K562 (cell line): ENCODE results near the gene SPINT2. TPM values are rescaled to one million over a fixed set of nuclear protein-coding genes. Genes with fewer than 3 reads are reported as not detected.

Experiments used
- CBX2 ChIP-seq: fragments of 200-600 bp; sonication (generic); IDR thresholded peaks from one replicate; pipeline ENCODE4 v1.6.1; 2012; ENCODE audit warnings: mild to moderate bottlenecking, low read length, inconsistent platforms; ENCODE audit not compliant: insufficient read depth, poor library complexity, severe bottlenecking
- CBX5 ChIP-seq: IDR thresholded peaks from 2 replicates; pipeline ENCODE4 v1.6.1; 2014; ENCODE audit warnings: low read depth, borderline replicate concordance
- DNMT1 ChIP-seq: fragments of 450-650 bp; IDR thresholded peaks from 2 replicates; pipeline ENCODE4 v1.6.1; 2016; ENCODE audit warnings: antibody characterized with exemption, mild to moderate bottlenecking
- FUS ChIP-seq: fragments of 200-400 bp; formaldehyde crosslinking; optimal IDR thresholded peaks from 2 replicates; pipeline ENCODE3; 2017; ENCODE audit warnings: low read depth, low read length
- JUND ChIP-seq, 2 experiments: IDR thresholded peaks; 2 replicates in 1 of 2; 3 replicates in 1 of 2; pipeline ENCODE4 v1.6.1; 2011; ENCODE audit warnings: borderline replicate concordance in 2 of 2, low read depth in 2 of 2, low read length in 2 of 2, improper control_type of control experiment in 1 of 2, missing biosample characterization in 1 of 2, missing genetic modification characterization in 1 of 2, missing genetic modification reagents in 1 of 2
- MBD1 ChIP-seq: fragments of 250-450 bp; sonication (Bioruptor Pico); IDR thresholded peaks from 2 replicates; pipeline ENCODE4 v1.8.0; 2022; ENCODE audit warnings: inconsistent platforms
- MCM7 ChIP-seq, 2 experiments: fragments of 450-650 bp; IDR thresholded peaks; 2 replicates each; pipeline ENCODE4 v1.6.1; 2016 to 2018
- PBX2 ChIP-seq, 2 experiments: IDR thresholded peaks in 1 of 2; conservative IDR thresholded peaks in 1 of 2; 2 replicates each; pipeline ENCODE4 v1.6.1; 2016; ENCODE audit warnings: low read depth in 2 of 2, mild to moderate bottlenecking in 1 of 2, missing compliant biosample characterization in 1 of 2, missing genetic modification characterization in 1 of 2, moderate library complexity in 1 of 2
- STAT5B ChIP-seq: fragments of 250-450 bp; sonication (Bioruptor Pico); IDR thresholded peaks from 2 replicates; pipeline ENCODE4 v1.8.0; 2021; ENCODE audit warnings: mild to moderate bottlenecking, inconsistent platforms
- STAT6 ChIP-seq: sonication (generic); formaldehyde crosslinking; IDR thresholded peaks from 2 replicates; pipeline ENCODE4 v1.8.1; 2023; ENCODE audit warnings: mild to moderate bottlenecking, missing genetic modification reagents
- TAF9B ChIP-seq: fragments of 450-650 bp; IDR thresholded peaks from 2 replicates; pipeline ENCODE4 v1.6.1; 2018; ENCODE audit warnings: mild to moderate bottlenecking; ENCODE audit not compliant: partially characterized antibody
- TAL1 ChIP-seq: fragments of 450-650 bp; IDR thresholded peaks from 2 replicates; pipeline ENCODE4 v1.6.1; 2016; ENCODE audit warnings: mild to moderate bottlenecking
- U2AF1 ChIP-seq: fragments of 200-400 bp; formaldehyde crosslinking; optimal IDR thresholded peaks from 2 replicates; pipeline ENCODE3; 2017; ENCODE audit warnings: mild to moderate bottlenecking, low read depth, low read length, moderate library complexity
- ZNF24 ChIP-seq: fragments of 450-650 bp; IDR thresholded peaks from 2 replicates; pipeline ENCODE4 v1.6.1; 2016
- ZNF589 ChIP-seq: fragments of 200-800 bp; sonication (Bioruptor generic); IDR thresholded peaks from 2 replicates; pipeline ENCODE4 v1.6.1; 2016; ENCODE audit warnings: low read depth, missing genetic modification characterization, missing compliant biosample characterization
- ZNF655 ChIP-seq: fragments of 250-450 bp; sonication (Bioruptor Pico); IDR thresholded peaks from 2 replicates; pipeline ENCODE4 v1.5.0; 2021
- polyA plus RNA-seq, 8 experiments: library from polyadenylated mRNA; depleted of rRNA in 4 of 8; stranded (reverse) in 5 of 8; unstranded in 3 of 8; fragments of >200 nt; fragmentation: Nextera tagmentation in 2 of 8; fragmentation: Illumina TruSeq in 1 of 8; extraction: Ambion mirVana in 2 of 8; extraction: Trizol in 1 of 8; gene quantifications; 2 replicates each; pipeline versions ENCODE4 v1.2.1 to v1.2.3, GENCODE V29; 2011 to 2014; ENCODE audit warnings: inconsistent platforms in 1 of 8, missing spikeins in 1 of 8
- total RNA-seq, 7 experiments: library from RNA; depleted of rRNA in 6 of 7; stranded (reverse); fragments of >200 nt in 6 of 7; fragmentation: Illumina TruSeq in 2 of 7; extraction: Trizol in 2 of 7; gene quantifications; 2 replicates each; pipeline versions ENCODE4 v1.2.1 to v1.2.3, GENCODE V29; 2011 to 2021; ENCODE audit warnings: low replicate concordance in 1 of 7

Gene SPINT2
- total and polyA plus RNA-seq, 9 of the 15 experiments (the other 6 are each of a cell fraction or from before 2014, with no cell fraction given): 0.65 to 4.5 (median 3.4) TPM

GRCh38 chr19:38270587-38271167, 6.3 kb downstream of the SPINT2 start (continued):
- no peak for TF ChIP-seq STAT6 (CRISPR knock-in tag)
- TF ChIP-seq FUS: no peak
- TF ChIP-seq U2AF1: no peak
- peak; percentile 29 for TF ChIP-seq TAF9B
- TF ChIP-seq MCM7 (IDR thresholded peaks at IDR 0.05): no peak
- TF ChIP-seq ZNF655 (CRISPR knock-in tag): no peak
- TF ChIP-seq TAL1: peak; percentile 73
- TF ChIP-seq PBX2 (CRISPR knock-in tag; IDR thresholded peaks at IDR 0.05; ENCODE audit: low read depth): no peak
- no peak for TF ChIP-seq PBX2 (tag; conservative IDR thresholded peaks at IDR 0.05; ENCODE audit: low read depth)
- TF ChIP-seq STAT5B (CRISPR knock-in tag): no peak
- TF ChIP-seq JUND (IDR thresholded peaks at IDR 0.05; ENCODE audit: borderline replicate concordance, low read depth, low read length): peak; percentile 56
- peak; percentile 13; the same call in 1 of the 3 replicates for TF ChIP-seq JUND (tag; IDR thresholded peaks at IDR 0.05; ENCODE audit: borderline replicate concordance, low read depth, low read length)
- no peak for TF ChIP-seq ZNF24
- no peak for TF ChIP-seq MBD1 (CRISPR knock-in tag)
- TF ChIP-seq CBX2: no peak
- TF ChIP-seq ZNF589: no peak
- no peak for TF ChIP-seq DNMT1
- TF ChIP-seq CBX5: no peak
